Gastroesophageal sphincter (tissue), 3 donors: Measurements from ENCODE around the gene CLIP3.

Experiments used
- POLR2A ChIP-seq, 2 donors: fragments of 450-650 bp; IDR thresholded peaks; one replicate each; pipeline ENCODE4 v1.6.1; 2017; ENCODE audit warnings: antibody characterized with exemption in 2 of 2, mild to moderate bottlenecking in 2 of 2, moderate library complexity in 1 of 2
- TF ChIP-seq, protein P1 (sequence below), 4 experiments: fragments of 200-600 bp in 2 of 4; fragments of 450-650 bp in 2 of 4; sonication (generic) in 1 of 4; IDR thresholded peaks; one replicate each; pipeline ENCODE4 v1.5.1; 2017 to 2019; ENCODE audit warnings: antibody characterized with exemption in 4 of 4, mild to moderate bottlenecking in 2 of 4, moderate library complexity in 2 of 4

DNA sequence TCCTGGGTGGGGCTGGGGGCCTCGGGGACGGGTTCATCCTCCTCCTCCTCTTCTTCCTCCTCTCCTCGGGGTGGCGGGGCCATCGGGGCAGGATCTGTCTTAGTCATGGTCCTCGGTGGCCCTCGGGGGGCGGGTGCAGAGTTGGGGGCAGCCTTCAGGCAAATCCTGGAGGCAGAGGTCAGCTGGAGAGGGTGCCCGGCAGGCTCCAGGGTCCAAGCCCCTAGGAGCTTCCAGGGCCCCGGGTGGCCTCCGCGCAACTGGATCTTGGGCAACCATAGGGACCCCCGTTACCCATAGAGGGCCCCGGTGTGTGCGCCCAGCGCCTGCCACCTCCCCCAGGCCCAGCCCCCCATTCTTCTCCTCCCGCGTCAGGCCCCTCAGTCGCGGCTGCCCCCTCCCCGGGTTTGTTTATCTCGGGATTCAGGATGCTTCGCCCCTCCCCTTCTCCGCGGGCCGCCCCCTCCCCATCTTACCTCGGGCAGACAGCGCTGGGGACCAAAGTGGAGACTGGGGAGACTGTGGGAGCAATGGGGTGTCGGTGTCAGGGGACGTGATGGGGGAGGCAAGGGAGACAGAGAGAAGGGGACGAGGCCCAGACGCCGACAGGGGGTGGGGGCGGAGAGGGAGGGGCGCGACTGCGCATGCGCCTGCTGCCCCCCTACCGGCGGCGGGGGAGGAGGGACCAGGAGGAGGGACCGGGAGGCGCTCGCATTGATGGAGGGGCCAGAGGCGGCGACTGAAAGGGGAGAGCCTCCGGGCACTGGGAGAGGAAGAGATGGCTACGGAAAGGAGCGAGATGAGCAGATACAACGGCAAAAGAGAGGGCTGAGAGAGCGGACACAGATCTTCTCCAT is at the start of gene CLIP3:
- TF ChIP-seq POLR2A (IDR thresholded peaks at IDR 0.05), result no peak
- TF ChIP-seq, protein P1, sequence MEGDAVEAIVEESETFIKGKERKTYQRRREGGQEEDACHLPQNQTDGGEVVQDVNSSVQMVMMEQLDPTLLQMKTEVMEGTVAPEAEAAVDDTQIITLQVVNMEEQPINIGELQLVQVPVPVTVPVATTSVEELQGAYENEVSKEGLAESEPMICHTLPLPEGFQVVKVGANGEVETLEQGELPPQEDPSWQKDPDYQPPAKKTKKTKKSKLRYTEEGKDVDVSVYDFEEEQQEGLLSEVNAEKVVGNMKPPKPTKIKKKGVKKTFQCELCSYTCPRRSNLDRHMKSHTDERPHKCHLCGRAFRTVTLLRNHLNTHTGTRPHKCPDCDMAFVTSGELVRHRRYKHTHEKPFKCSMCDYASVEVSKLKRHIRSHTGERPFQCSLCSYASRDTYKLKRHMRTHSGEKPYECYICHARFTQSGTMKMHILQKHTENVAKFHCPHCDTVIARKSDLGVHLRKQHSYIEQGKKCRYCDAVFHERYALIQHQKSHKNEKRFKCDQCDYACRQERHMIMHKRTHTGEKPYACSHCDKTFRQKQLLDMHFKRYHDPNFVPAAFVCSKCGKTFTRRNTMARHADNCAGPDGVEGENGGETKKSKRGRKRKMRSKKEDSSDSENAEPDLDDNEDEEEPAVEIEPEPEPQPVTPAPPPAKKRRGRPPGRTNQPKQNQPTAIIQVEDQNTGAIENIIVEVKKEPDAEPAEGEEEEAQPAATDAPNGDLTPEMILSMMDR (IDR thresholded peaks at IDR 0.05), result peak in 3 of 4 experiments; percentile 24 to 38 (median 35)
